ENCODE results near the gene GPR141. TPM values are rescaled to one million over a fixed set of nuclear protein-coding genes. Genes with fewer than 3 reads are reported as not detected.

Gene GPR141
- polyA plus RNA-seq, 3 donors: 25.4 to 26.6 (median 25.5) TPM

GRCh38 chr7:37671876-37672275 lies 11.7 kb upstream of the GPR141 start:
- H3K27me3 Mint-ChIP-seq (ENCODE audit: low read depth in 3 of 3): peaks cover 0 to 5% (median 2%) of the 10 kb centered on the region in 3 donors
- TF ChIP-seq CTCF (IDR thresholded peaks at IDR 0.05): no peak
- H3K27ac Mint-ChIP-seq: peak overlapping the region in 5 of 7 donors; percentile 26 to 81 (median 46)
- H3K27ac ChIP-seq (ENCODE audit: low read depth in 1 of 2, low read length in 2 of 2): peak overlapping the region in 1 of 2 donors; percentile 46
- peak overlapping the region; percentile 8 for H3K4me2 ChIP-seq (replicated peaks; ENCODE audit: extremely low read depth, low read length, poor library complexity, severe bottlenecking)
- no peaks in the 10 kb centered on the region for H3K36me3 ChIP-seq (replicated peaks in 1 of 2; ENCODE audit: control insufficient read depth in 1 of 2, insufficient read depth in 2 of 2, low read length in 2 of 2)
- peaks cover 67 to 78% of the 10 kb centered on the region in 2 donors for H3K4me1 ChIP-seq (ENCODE audit: control insufficient read depth in 1 of 2, insufficient read depth in 2 of 2, low read length in 2 of 2)
- 0% methylated on average over 2 of the region's 3 CpGs for WGBS (ENCODE audit: insufficient coverage)
- peak; percentile 38 to 69 (median 58) for DNase-seq
- intact Hi-C loops (cut with micrococcal nuclease): loop anchor here in 1 of 2 donors (10.0 kb wide), 1 partner anchor 53 kb away; no protein-coding TSS in a partner anchor
- peak overlapping the region in 1 of 3 experiments; percentile 6 for H3K4me3 ChIP-seq (replicated peaks in 1 of 3; ENCODE audit: low read depth in 2 of 3, low read length in 3 of 3)
- no peak overlapping the region for H3K9ac ChIP-seq (ENCODE audit: insufficient read depth, low read length, poor library complexity, severe bottlenecking)
- H4K20me1 ChIP-seq (ENCODE audit: insufficient read depth, low read length): no peaks in the 10 kb centered on the region
- H2AFZ ChIP-seq (ENCODE audit: insufficient read depth, low read depth, low read length, poor library complexity, severe bottlenecking): no peak overlapping the region
- H3K27me3 ChIP-seq (ENCODE audit: control insufficient read depth in 2 of 2, insufficient read depth in 2 of 2, low read length in 2 of 2): no peaks in the 10 kb centered on the region
- peaks cover 0 to 3% (median 0%) of the 10 kb centered on the region in 7 donors for H3K9me3 Mint-ChIP-seq
- no peaks in the 10 kb centered on the region for H3K9me3 ChIP-seq (replicated peaks in 1 of 2; ENCODE audit: control insufficient read depth in 1 of 2, insufficient read depth in 1 of 2, low read length in 2 of 2)
- H3K4me3 Mint-ChIP-seq: peak overlapping the region in 1 of 2 donors; percentile 22
- no peaks in the 10 kb centered on the region for H3K79me2 ChIP-seq (ENCODE audit: insufficient read depth, low read length)
- peaks cover 70% of the 10 kb centered on the region for H3K4me1 Mint-ChIP-seq
- H3K36me3 Mint-ChIP-seq: no peaks in the 10 kb centered on the region

GRCh38 chr7:37672926-37673325 lies 10.6 kb upstream of the GPR141 start:
- peak overlapping the region in 1 of 2 donors; percentile 86 for H3K27ac ChIP-seq (ENCODE audit: low read depth in 1 of 2, low read length in 2 of 2)
- Mint-ChIP-seq H3K27ac (peak overlapping the region in 2 of 7 donors; percentile 68 to 84), H3K4me1 (peaks cover 67% of the 10 kb centered on the region), H3K27me3 (ENCODE audit: low read depth in 3 of 3) (peaks cover 0 to 2% (median under 1%) of the 10 kb centered on the region in 3 donors), H3K9me3 (peaks cover 0 to 3% (median 0%) of the 10 kb centered on the region in 7 donors), H3K4me3 (no peak overlapping the region), H3K36me3 (no peaks in the 10 kb centered on the region)
- intact Hi-C loops (cut with micrococcal nuclease): loop anchor here in 1 of 2 donors (10.0 kb wide), 1 partner anchor 52 kb away; no protein-coding TSS in a partner anchor
- H3K4me2 ChIP-seq (replicated peaks; ENCODE audit: extremely low read depth, low read length, poor library complexity, severe bottlenecking): no peak overlapping the region
- no peak for TF ChIP-seq CTCF (IDR thresholded peaks at IDR 0.05)
- no peak overlapping the region for H2AFZ ChIP-seq (ENCODE audit: insufficient read depth, low read depth, low read length, poor library complexity, severe bottlenecking)
- H3K4me3 ChIP-seq (replicated peaks in 1 of 3; ENCODE audit: low read depth in 2 of 3, low read length in 3 of 3): no peak overlapping the region
- no peaks in the 10 kb centered on the region for H4K20me1 ChIP-seq (ENCODE audit: insufficient read depth, low read length)
- no peaks in the 10 kb centered on the region for H3K36me3 ChIP-seq (replicated peaks in 1 of 2; ENCODE audit: control insufficient read depth in 1 of 2, insufficient read depth in 2 of 2, low read length in 2 of 2)
- H3K27me3 ChIP-seq (ENCODE audit: control insufficient read depth in 2 of 2, insufficient read depth in 2 of 2, low read length in 2 of 2): no peaks in the 10 kb centered on the region
- no peaks in the 10 kb centered on the region for H3K9me3 ChIP-seq (replicated peaks in 1 of 2; ENCODE audit: control insufficient read depth in 1 of 2, insufficient read depth in 1 of 2, low read length in 2 of 2)
- DNase-seq: no peak
- H3K9ac ChIP-seq (ENCODE audit: insufficient read depth, low read length, poor library complexity, severe bottlenecking): no peak overlapping the region
- no peaks in the 10 kb centered on the region for H3K79me2 ChIP-seq (ENCODE audit: insufficient read depth, low read length)
- peaks cover 65 to 76% of the 10 kb centered on the region in 2 donors for H3K4me1 ChIP-seq (ENCODE audit: control insufficient read depth in 1 of 2, insufficient read depth in 2 of 2, low read length in 2 of 2)
- 67% methylated on average over 1 of the region's 3 CpGs for WGBS (ENCODE audit: insufficient coverage)
